ENCODE results near the gene ABCC6. TPM values are rescaled to one million over a fixed set of nuclear protein-coding genes. Genes with fewer than 3 reads are reported as not detected.
"Not testable (repeated sequence)": the region's sequence is repeated elsewhere in the genome, so short reads cannot be mapped to it uniquely, and the experiment has no call there.

ABCC6 gene
- polyA plus RNA-seq, 1 donor from 2014 or later, result not detected

DNA sequence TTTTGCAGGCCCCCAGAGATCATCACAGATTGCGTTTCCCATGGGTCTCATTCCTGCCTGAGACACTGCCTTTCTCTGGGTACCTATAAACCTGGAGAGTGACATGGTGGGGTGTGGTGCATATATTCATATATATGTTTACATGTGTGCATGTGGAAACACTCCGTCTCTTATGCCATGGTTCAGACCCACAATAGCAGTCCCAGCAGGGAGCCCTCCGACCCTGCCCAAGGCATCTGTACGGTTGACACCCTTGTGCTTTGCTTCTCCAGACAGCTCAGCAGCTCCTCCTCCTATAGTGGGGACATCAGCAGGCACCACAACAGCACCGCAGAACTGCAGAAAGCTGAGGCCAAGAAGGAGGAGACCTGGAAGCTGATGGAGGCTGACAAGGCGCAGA is 116.8 kb downstream of the ABCC6 start:
- Histone ChIP-seq H3K9me3 (ENCODE audit: low read length) (no peaks in the 10 kb centered on the region), H3K27me3 (ENCODE audit: insufficient read depth, low read depth, low read length) (no peaks in the 10 kb centered on the region), H3K4me2 (ENCODE audit: low read length) (no peak overlapping the region), H3K9ac (ENCODE audit: low read length) (no peak overlapping the region), H2AFZ (ENCODE audit: low read depth, low read length) (no peak overlapping the region), H3K27ac (ENCODE audit: low read length) (no peak overlapping the region), H3K36me3 (ENCODE audit: insufficient read depth, low read length) (no peaks in the 10 kb centered on the region), H3K4me3 (ENCODE audit: low read length) (no peak overlapping the region), H3F3A (ENCODE audit: insufficient read depth, low read length, poor library complexity, severe bottlenecking) (no peaks in the 10 kb centered on the region), H3K79me2 (replicated peaks; ENCODE audit: insufficient read depth, low read length) (no peaks in the 10 kb centered on the region), H3K9me2 (ENCODE audit: insufficient read depth, low read length) (no peaks in the 10 kb centered on the region), H4K20me1 (ENCODE audit: insufficient read depth) (no peaks in the 10 kb centered on the region)
- no peak for TF ChIP-seq EZH2 (IDR thresholded peaks at IDR 0.05; ENCODE audit: borderline replicate concordance, insufficient read depth, low read length, poor library complexity, severe bottlenecking)
- TF ChIP-seq POLR2AphosphoS5 (IDR thresholded peaks at IDR 0.05), result no peak
- TF ChIP-seq, protein P1, sequence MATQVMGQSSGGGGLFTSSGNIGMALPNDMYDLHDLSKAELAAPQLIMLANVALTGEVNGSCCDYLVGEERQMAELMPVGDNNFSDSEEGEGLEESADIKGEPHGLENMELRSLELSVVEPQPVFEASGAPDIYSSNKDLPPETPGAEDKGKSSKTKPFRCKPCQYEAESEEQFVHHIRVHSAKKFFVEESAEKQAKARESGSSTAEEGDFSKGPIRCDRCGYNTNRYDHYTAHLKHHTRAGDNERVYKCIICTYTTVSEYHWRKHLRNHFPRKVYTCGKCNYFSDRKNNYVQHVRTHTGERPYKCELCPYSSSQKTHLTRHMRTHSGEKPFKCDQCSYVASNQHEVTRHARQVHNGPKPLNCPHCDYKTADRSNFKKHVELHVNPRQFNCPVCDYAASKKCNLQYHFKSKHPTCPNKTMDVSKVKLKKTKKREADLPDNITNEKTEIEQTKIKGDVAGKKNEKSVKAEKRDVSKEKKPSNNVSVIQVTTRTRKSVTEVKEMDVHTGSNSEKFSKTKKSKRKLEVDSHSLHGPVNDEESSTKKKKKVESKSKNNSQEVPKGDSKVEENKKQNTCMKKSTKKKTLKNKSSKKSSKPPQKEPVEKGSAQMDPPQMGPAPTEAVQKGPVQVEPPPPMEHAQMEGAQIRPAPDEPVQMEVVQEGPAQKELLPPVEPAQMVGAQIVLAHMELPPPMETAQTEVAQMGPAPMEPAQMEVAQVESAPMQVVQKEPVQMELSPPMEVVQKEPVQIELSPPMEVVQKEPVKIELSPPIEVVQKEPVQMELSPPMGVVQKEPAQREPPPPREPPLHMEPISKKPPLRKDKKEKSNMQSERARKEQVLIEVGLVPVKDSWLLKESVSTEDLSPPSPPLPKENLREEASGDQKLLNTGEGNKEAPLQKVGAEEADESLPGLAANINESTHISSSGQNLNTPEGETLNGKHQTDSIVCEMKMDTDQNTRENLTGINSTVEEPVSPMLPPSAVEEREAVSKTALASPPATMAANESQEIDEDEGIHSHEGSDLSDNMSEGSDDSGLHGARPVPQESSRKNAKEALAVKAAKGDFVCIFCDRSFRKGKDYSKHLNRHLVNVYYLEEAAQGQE (IDR thresholded peaks at IDR 0.05; ENCODE audit: borderline replicate concordance), result no peak
- no peak for TF ChIP-seq RAD21 (conservative IDR thresholded peaks at IDR 0.05)
- no peak for TF ChIP-seq EP300 (conservative IDR thresholded peaks at IDR 0.05; ENCODE audit: poor library complexity, severe bottlenecking)
- no peak for TF ChIP-seq CTCF (IDR thresholded peaks at IDR 0.05; ENCODE audit: poor library complexity, severe bottlenecking)
- TF ChIP-seq MXI1 (conservative IDR thresholded peaks at IDR 0.05; ENCODE audit: poor library complexity, severe bottlenecking), result no peak
- no peak for TF ChIP-seq TAF1 (IDR thresholded peaks at IDR 0.05; ENCODE audit: low read depth)
- no peak for TF ChIP-seq SMC3 (conservative IDR thresholded peaks at IDR 0.05; ENCODE audit: poor library complexity)

- no peaks in the 10 kb centered on the region for H4K20me1 ChIP-seq (ENCODE audit: insufficient read depth)
- H3F3A ChIP-seq (ENCODE audit: insufficient read depth, low read length, poor library complexity, severe bottlenecking), result no peaks in the 10 kb centered on the region
- H3K4me2 ChIP-seq (ENCODE audit: low read length), result no peak overlapping the region
- H3K27me3 ChIP-seq (ENCODE audit: insufficient read depth, low read depth, low read length), result no peaks in the 10 kb centered on the region
- H3K9me3 ChIP-seq (ENCODE audit: low read length), result no peaks in the 10 kb centered on the region
- TF ChIP-seq, protein P1 (IDR thresholded peaks at IDR 0.05; ENCODE audit: borderline replicate concordance), result no peak
- TF ChIP-seq POLR2AphosphoS5 (IDR thresholded peaks at IDR 0.05), result no peak
- no peak for TF ChIP-seq EZH2 (IDR thresholded peaks at IDR 0.05; ENCODE audit: borderline replicate concordance, insufficient read depth, low read length, poor library complexity, severe bottlenecking)
- TF ChIP-seq EP300 (conservative IDR thresholded peaks at IDR 0.05; ENCODE audit: poor library complexity, severe bottlenecking), result no peak
- TF ChIP-seq CTCF (IDR thresholded peaks at IDR 0.05; ENCODE audit: poor library complexity, severe bottlenecking), result no peak
- no peak for TF ChIP-seq SMC3 (conservative IDR thresholded peaks at IDR 0.05; ENCODE audit: poor library complexity)
- no peak for TF ChIP-seq RAD21 (conservative IDR thresholded peaks at IDR 0.05)
- TF ChIP-seq TAF1 (IDR thresholded peaks at IDR 0.05; ENCODE audit: low read depth), result no peak
- no peak for TF ChIP-seq MXI1 (conservative IDR thresholded peaks at IDR 0.05; ENCODE audit: poor library complexity, severe bottlenecking)
- no peaks in the 10 kb centered on the region for H3K79me2 ChIP-seq (replicated peaks; ENCODE audit: insufficient read depth, low read length)
- H3K4me3 ChIP-seq (ENCODE audit: low read length), result no peak overlapping the region
- no peaks in the 10 kb centered on the region for H3K9me2 ChIP-seq (ENCODE audit: insufficient read depth, low read length)
- H3K36me3 ChIP-seq (ENCODE audit: insufficient read depth, low read length), result no peaks in the 10 kb centered on the region
- H3K27ac ChIP-seq (ENCODE audit: low read length), result no peak overlapping the region
- H2AFZ ChIP-seq (ENCODE audit: low read depth, low read length), result no peak overlapping the region
- H3K9ac ChIP-seq (ENCODE audit: low read length), result no peak overlapping the region
These were observed 117.6 kb downstream of the ABCC6 start for GRCh38 chr16:16105646-16106045.

DNA sequence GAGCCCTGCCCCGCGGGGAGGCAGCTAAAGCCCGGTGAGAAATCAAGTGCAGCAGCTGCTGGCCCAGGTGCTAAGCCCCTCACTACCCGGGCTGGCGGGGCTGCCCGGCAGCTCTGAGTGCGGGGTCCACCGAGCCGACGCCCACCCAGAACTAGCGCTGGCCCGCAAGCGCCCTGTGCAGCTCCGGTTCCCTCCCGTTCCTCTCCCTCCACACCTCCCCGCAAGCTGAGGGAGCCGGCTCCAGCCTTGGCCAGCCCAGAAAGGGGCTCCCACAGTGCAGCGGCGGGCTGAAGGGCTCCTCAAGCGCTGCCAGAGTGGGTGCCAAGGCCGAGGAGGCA is 118.5 kb downstream of the ABCC6 start:
- H3K36me3 ChIP-seq (ENCODE audit: insufficient read depth, low read length); H3K79me2 ChIP-seq (replicated peaks; ENCODE audit: insufficient read depth, low read length); H3K4me3 ChIP-seq (ENCODE audit: low read length); H3K27me3 ChIP-seq (ENCODE audit: insufficient read depth, low read depth, low read length); H3K4me2 ChIP-seq (ENCODE audit: low read length); H2AFZ ChIP-seq (ENCODE audit: low read depth, low read length); H3K9ac ChIP-seq (ENCODE audit: low read length); H3F3A ChIP-seq (ENCODE audit: insufficient read depth, low read length, poor library complexity, severe bottlenecking); H3K9me3 ChIP-seq (ENCODE audit: low read length); H4K20me1 ChIP-seq (ENCODE audit: insufficient read depth); H3K27ac ChIP-seq (ENCODE audit: low read length); H3K9me2 ChIP-seq (ENCODE audit: insufficient read depth, low read length): not testable (repeated sequence)

Data from neural cell (in vitro differentiated cells).